AG04450 (cell line): Measurements from ENCODE around the gene ANO9. TPM values are rescaled to one million over a fixed set of nuclear protein-coding genes. Genes with fewer than 3 reads are reported as not detected.

Source experiments
- CTCF ChIA-PET: fragments of 300-600, 350-600 bp; formaldehyde crosslinking; extraction: SDS; loops from one replicate; lab custom pipeline; 2022; ENCODE audit warnings: antibody characterized with exemption, inconsistent platforms; lab: Charles Lee
- POLR2A ChIA-PET: fragments of 350-600 bp; formaldehyde crosslinking; extraction: SDS; loops from one replicate; lab custom pipeline; 2021; ENCODE audit warnings: antibody characterized with exemption, inconsistent platforms; lab: Yijun Ruan, JAX
- DNase-seq: peaks from one replicate; pipeline ENCODE4 v3.0.0-alpha.2; 2011; ENCODE audit warnings: low read depth, low spot score
- H3K27ac ChIP-seq: one replicate; pipeline ENCODE4 v1.5.1; 2012; ENCODE audit warnings: low read depth, low read length, control low read depth
- H3K27me3 ChIP-seq: one replicate; pipeline ENCODE4 v1.6.0; 2012; ENCODE audit warnings: low read length; ENCODE audit not compliant: control insufficient read depth, insufficient read depth
- H3K4me3 ChIP-seq: 2 replicates; pipeline ENCODE4 v1.5.1; 2011; ENCODE audit warnings: mild to moderate bottlenecking, low read depth, low read length, control low read depth
- H3K9me3 ChIP-seq: 2 replicates; pipeline ENCODE4 v1.5.1; 2012; ENCODE audit warnings: low read length; ENCODE audit not compliant: control insufficient read depth, insufficient read depth
- CTCF ChIP-seq: IDR thresholded peaks from 2 replicates; pipeline ENCODE4 v1.5.1; 2011; ENCODE audit warnings: low read depth, low read length, control low read depth, inconsistent platforms
- polyA plus RNA-seq: library from polyadenylated mRNA; depleted of rRNA; stranded (reverse); fragments of >200 nt; gene quantifications from 2 replicates; pipeline ENCODE4 v1.2.3, GENCODE V29; 2011

Gene ANO9
- polyA plus RNA-seq, 1 experiment = 0.10 TPM

- peaks cover 26% of the 10 kb centered on the region for H3K9me3 ChIP-seq
- CTCF ChIA-PET = interaction anchor here (0.5 kb wide), 1 partner anchor 33 kb away, joined by 6 read pairs; no protein-coding TSS in a partner anchor
- H3K4me3 ChIP-seq = no peak overlapping the region
- H3K27ac ChIP-seq = no peak overlapping the region
- no peaks in the 10 kb centered on the region for H3K27me3 ChIP-seq
- DNase-seq = no peak
- TF ChIP-seq CTCF = no peak
- POLR2A ChIA-PET = no interaction called here
These were observed 44.4 kb upstream of the ANO9 start for GRCh38 chr11:486189-486588.

DNA sequence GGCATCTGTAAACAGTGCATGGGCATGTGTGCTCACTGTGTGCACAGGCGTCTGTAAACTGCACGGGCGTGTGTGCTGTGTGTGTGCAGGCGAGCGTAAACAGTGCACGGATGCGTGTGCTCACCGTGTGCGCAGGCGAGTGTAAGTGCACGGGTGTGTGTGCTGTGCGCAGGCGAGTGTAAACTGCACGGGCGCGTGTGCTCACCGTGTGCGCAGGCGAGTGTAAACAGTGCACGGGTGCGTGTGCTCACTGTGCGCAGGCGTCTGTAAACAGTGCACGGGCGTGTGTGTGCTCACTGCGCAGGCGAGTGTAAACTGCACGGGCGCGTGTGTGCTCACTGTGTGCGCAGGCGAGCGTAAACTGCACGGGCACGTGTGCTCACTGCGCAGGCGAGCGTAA, 42.8 kb upstream of the ANO9 start:
- POLR2A ChIA-PET = no interaction called here
- H3K9me3 ChIP-seq = peaks cover 23% of the 10 kb centered on the region
- CTCF ChIA-PET = no interaction called here
- TF ChIP-seq CTCF = no peak
- no peak for DNase-seq
- H3K4me3 ChIP-seq = no peak overlapping the region
- no peaks in the 10 kb centered on the region for H3K27me3 ChIP-seq
- H3K27ac ChIP-seq = no peak overlapping the region

DNA sequence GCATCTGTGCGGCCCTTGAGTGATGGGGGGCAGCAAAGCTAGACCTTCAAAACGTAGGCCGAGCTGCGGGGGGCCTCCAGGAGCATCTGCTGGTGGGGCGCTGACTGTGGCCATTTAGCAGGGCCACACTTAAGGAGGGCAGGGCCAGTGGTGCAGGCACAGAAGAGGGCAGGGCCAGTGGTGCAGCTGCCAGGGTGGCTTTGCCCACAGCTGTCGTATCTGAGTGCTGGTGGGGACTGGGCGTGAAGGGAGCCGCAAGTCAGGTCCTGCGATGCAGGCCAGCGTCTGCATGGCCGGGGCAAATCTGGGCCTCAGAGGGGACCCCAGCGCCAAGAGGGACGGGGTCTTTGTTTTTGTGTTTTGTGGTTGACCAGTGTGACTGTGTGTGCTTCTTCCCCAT, 37.5 kb upstream of the ANO9 start:
- Histone ChIP-seq H3K4me3 (no peak overlapping the region), H3K9me3 (peaks cover 12% of the 10 kb centered on the region), H3K27me3 (no peaks in the 10 kb centered on the region), H3K27ac (no peak overlapping the region)
- POLR2A ChIA-PET = no interaction called here
- TF ChIP-seq CTCF = no peak
- CTCF ChIA-PET = interaction anchor here (0.7 kb wide), 1 partner anchor 39 kb away, joined by 3 read pairs; no protein-coding TSS in a partner anchor
- DNase-seq = no peak

- CTCF ChIA-PET = interaction anchor here (0.5 kb wide), 1 partner anchor 62 kb away, joined by 4 read pairs; no protein-coding TSS in a partner anchor
- Histone ChIP-seq H3K4me3 (no peak overlapping the region), H3K27me3 (no peaks in the 10 kb centered on the region), H3K27ac (no peak overlapping the region), H3K9me3 (peaks cover 2% of the 10 kb centered on the region)
- TF ChIP-seq CTCF = no peak
- no peak for DNase-seq
- POLR2A ChIA-PET = no interaction called here
These were observed 35.4 kb upstream of the ANO9 start for GRCh38 chr11:477052-477715.

- H3K4me3 ChIP-seq = no peak overlapping the region
- H3K27me3 ChIP-seq = no peaks in the 10 kb centered on the region
- TF ChIP-seq CTCF = no peak
- DNase-seq = no peak
- no peaks in the 10 kb centered on the region; the same call in 1 of the 2 replicates for H3K9me3 ChIP-seq
- H3K27ac ChIP-seq = no peak overlapping the region
- POLR2A ChIA-PET = interaction anchor here (0.6 kb wide), 1 partner anchor 913 kb away, joined by 3 read pairs; the partner anchor contains the start of gene BRSK2
- CTCF ChIA-PET = interaction anchor here (0.5 kb wide), 1 partner anchor 62 kb away, joined by 4 read pairs; no protein-coding TSS in a partner anchor
These were observed 34.6 kb upstream of the ANO9 start for GRCh38 chr11:476416-476815.
